MM.1S (cell line): Measurements from ENCODE around the gene SELENOW.

Experiments used
- DNase-seq: peaks from one replicate; pipeline ENCODE4 v3.0.0-alpha.2; 2015
- H2AFZ ChIP-seq: fragments of 300-600 bp; sonication (generic); 2 replicates; pipeline ENCODE4 v1.6.0; 2016; ENCODE audit warnings: antibody characterized with exemption, low read length
- H3F3A ChIP-seq: fragments of 300-600 bp; sonication (generic); 2 replicates; pipeline ENCODE4 v1.6.1; 2016; ENCODE audit warnings: mild to moderate bottlenecking, antibody characterized with exemption, low read length, moderate library complexity, mixed read lengths; ENCODE audit not compliant: insufficient read depth
- H3K27ac ChIP-seq: fragments of 300-600 bp; sonication (generic); 2 replicates; pipeline ENCODE4 v1.5.1; 2016; ENCODE audit warnings: mild to moderate bottlenecking, low read length
- H3K27me3 ChIP-seq: fragments of 300-600 bp; sonication (generic); replicated peaks from 2 replicates; pipeline ENCODE4 v1.6.0; 2016; ENCODE audit warnings: low read length; ENCODE audit not compliant: insufficient read depth
- H3K36me3 ChIP-seq: fragments of 300-600 bp; sonication (generic); replicated peaks from 2 replicates; pipeline ENCODE4 v1.6.1; 2016; ENCODE audit warnings: mild to moderate bottlenecking, low read length, mixed read lengths; ENCODE audit not compliant: insufficient read depth
- H3K4me1 ChIP-seq: fragments of 300-600 bp; sonication (generic); 2 replicates; pipeline ENCODE4 v1.6.1; 2016; ENCODE audit warnings: low read length, mixed read lengths
- H3K4me2 ChIP-seq: fragments of 300-600 bp; sonication (generic); 2 replicates; pipeline ENCODE4 v1.6.0; 2016; ENCODE audit warnings: low read depth, low read length
- H3K4me3 ChIP-seq: fragments of 300-600 bp; sonication (generic); 2 replicates; pipeline ENCODE4 v1.5.1; 2016; ENCODE audit warnings: low read length, mixed read lengths
- H3K79me2 ChIP-seq: fragments of 300-600 bp; sonication (generic); 2 replicates; pipeline ENCODE4 v1.6.1; 2016; ENCODE audit warnings: mixed run types, low read length, mixed read lengths
- H3K9ac ChIP-seq: fragments of 300-600 bp; sonication (generic); 2 replicates; pipeline ENCODE4 v1.6.1; 2016; ENCODE audit warnings: low read length, mixed read lengths
- H3K9me2 ChIP-seq: fragments of 300-600 bp; sonication (generic); replicated peaks from 2 replicates; pipeline ENCODE4 v1.6.1; 2016; ENCODE audit warnings: mild to moderate bottlenecking, low read length, mixed read lengths; ENCODE audit not compliant: insufficient read depth
- H3K9me3 ChIP-seq: fragments of 300-600 bp; sonication (generic); replicated peaks from 2 replicates; pipeline ENCODE4 v1.6.1; 2016; ENCODE audit warnings: mild to moderate bottlenecking, low read length, mixed read lengths; ENCODE audit not compliant: insufficient read depth
- H4K20me1 ChIP-seq: fragments of 300-600 bp; sonication (generic); 2 replicates; pipeline ENCODE4 v1.6.1; 2016; ENCODE audit warnings: mild to moderate bottlenecking, low read length, moderate library complexity, mixed read lengths; ENCODE audit not compliant: insufficient read depth
- EZH2 ChIP-seq: fragments of 300-600 bp; sonication (generic); optimal IDR thresholded peaks from 2 replicates; pipeline ENCODE3; 2017; ENCODE audit warnings: low read depth, mild to moderate bottlenecking, antibody characterized with exemption, low read length, mixed read lengths
- EZH2phosphoT487 ChIP-seq: fragments of 300-600 bp; sonication (generic); IDR thresholded peaks from 2 replicates; pipeline ENCODE4 v1.6.1; 2018; ENCODE audit warnings: antibody characterized with exemption, low read length
- TF ChIP-seq, protein P1 (sequence below): fragments of 300-600 bp; sonication (generic); IDR thresholded peaks from 2 replicates; pipeline ENCODE4 v1.5.1; 2016; ENCODE audit warnings: antibody characterized with exemption, low read length, mixed read lengths

Gene SELENOW

DNA sequence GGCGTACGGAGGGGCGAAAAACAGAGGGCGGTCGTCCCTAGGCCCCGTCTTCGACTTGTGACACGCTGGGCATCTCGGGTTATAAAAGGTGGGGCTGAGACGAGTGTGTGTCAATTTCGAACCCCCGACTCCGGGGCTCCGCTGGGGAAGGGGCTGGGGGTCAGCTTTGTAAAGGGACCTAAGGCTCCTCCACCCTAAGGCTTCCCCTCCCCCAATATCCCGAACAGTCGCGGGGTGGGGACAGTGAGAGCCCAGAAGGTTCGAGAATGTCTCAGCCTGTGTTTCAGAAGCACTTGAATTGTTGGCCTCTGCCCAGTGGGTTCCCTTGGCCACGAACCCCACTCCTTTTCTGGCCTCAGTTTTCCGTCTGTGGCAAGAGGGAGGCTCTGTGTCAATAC, 450 bp downstream of the SELENOW start:
- no peak for DNase-seq
- Histone ChIP-seq H3K27ac (no peak overlapping the region), H2AFZ (peak overlapping the region; percentile 94)

DNA sequence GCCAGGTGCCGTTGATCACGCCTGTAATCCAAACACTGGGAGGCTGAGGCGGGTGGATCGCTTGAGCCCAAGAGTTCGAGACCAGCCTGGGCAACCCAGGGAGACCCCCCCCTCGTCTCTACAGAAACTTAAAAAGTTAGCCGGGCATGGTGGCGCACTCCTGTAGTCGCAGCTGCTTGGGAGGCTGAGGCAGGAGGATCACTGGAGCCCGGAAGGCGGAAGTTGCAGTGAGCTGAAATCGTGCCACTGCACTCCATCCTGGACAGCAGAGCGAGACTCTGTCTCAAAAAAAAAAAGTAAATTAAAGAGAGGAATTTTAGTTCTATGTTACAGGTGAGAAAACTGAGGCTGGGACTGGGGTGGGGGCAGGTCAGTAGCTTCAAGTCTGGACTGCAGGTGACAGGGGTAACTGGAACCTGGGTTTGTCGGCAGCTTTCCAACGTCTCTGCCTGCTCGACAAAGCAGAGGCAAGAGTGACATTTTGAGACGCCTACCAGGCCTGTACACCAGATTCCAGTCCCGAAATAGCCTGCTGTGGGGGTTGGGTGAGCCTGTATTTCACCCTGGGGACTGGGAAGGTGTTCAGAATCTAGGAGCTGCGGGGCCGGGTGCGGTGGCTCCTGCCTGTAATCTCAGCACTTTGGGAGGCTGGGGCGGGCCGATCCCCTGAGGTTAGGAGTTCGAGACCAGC, 1.2 kb downstream of the SELENOW start:
- Histone ChIP-seq H3K9ac (no peak overlapping the region), H3K4me3 (0 out of 2 replicates have a peak overlapping the region, but pooled peaks have one; percentile 87), H3K27ac (no peak overlapping the region), H3K4me1 (no peaks in the 10 kb centered on the region), H2AFZ (no peak overlapping the region), H3K27me3 (0 out of 2 replicates have a peak, but pooled peaks cover 5% of the 10 kb centered on the region), H3K79me2 (peaks cover 11% of the 10 kb centered on the region), H3K36me3 (no peaks in the 10 kb centered on the region), H3F3A (no peaks in the 10 kb centered on the region), H3K9me2 (no peaks in the 10 kb centered on the region), H4K20me1 (no peaks in the 10 kb centered on the region), H3K4me2 (peak overlapping the region; percentile 84), H3K9me3 (no peaks in the 10 kb centered on the region)
- no peak for DNase-seq
- TF ChIP-seq EZH2phosphoT487 (no peak), EZH2 (no peak)
- TF ChIP-seq, protein P1, sequence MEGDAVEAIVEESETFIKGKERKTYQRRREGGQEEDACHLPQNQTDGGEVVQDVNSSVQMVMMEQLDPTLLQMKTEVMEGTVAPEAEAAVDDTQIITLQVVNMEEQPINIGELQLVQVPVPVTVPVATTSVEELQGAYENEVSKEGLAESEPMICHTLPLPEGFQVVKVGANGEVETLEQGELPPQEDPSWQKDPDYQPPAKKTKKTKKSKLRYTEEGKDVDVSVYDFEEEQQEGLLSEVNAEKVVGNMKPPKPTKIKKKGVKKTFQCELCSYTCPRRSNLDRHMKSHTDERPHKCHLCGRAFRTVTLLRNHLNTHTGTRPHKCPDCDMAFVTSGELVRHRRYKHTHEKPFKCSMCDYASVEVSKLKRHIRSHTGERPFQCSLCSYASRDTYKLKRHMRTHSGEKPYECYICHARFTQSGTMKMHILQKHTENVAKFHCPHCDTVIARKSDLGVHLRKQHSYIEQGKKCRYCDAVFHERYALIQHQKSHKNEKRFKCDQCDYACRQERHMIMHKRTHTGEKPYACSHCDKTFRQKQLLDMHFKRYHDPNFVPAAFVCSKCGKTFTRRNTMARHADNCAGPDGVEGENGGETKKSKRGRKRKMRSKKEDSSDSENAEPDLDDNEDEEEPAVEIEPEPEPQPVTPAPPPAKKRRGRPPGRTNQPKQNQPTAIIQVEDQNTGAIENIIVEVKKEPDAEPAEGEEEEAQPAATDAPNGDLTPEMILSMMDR = no peak

More for the DNA sequence above, 450 bp downstream of the SELENOW start:
- Histone ChIP-seq H3F3A (no peaks in the 10 kb centered on the region), H3K9ac (peak overlapping the region; percentile 93; the same call in 1 of the 2 replicates), H3K4me1 (no peaks in the 10 kb centered on the region), H3K4me2 (peak overlapping the region; percentile 84), H3K9me3 (no peaks in the 10 kb centered on the region), H3K9me2 (no peaks in the 10 kb centered on the region), H3K36me3 (no peaks in the 10 kb centered on the region), H3K4me3 (peak overlapping the region; percentile 87), H3K27me3 (peaks cover 8% of the 10 kb centered on the region), H3K79me2 (peaks cover 11% of the 10 kb centered on the region), H4K20me1 (no peaks in the 10 kb centered on the region)
- TF ChIP-seq EZH2 (no peak), EZH2phosphoT487 (no peak)
- TF ChIP-seq, protein P1 = no peak

DNA sequence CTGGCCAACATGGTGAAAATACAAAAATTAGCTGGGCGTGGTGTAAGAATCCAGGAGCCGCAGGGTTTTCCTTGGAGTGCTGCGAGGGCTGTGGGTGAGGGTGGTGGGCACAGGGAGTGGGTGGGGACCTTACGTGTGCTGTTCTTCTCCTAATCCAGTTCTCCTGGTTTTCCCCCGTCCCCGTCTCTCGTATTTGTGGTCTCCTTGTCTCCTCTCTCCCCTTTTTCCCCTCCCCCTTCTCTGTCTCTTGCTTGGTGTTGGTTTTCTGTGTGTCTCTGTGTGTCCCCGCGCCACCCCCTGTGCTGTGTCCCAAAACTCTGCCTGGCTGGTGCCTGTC, 1.7 kb downstream of the SELENOW start:
- Histone ChIP-seq H3K36me3 (no peaks in the 10 kb centered on the region), H3K9me2 (no peaks in the 10 kb centered on the region), H4K20me1 (no peaks in the 10 kb centered on the region), H3K27ac (no peak overlapping the region), H3K4me3 (no peak overlapping the region), H3K4me2 (no peak overlapping the region), H3F3A (no peaks in the 10 kb centered on the region), H3K9ac (no peak overlapping the region), H2AFZ (no peak overlapping the region), H3K9me3 (no peaks in the 10 kb centered on the region), H3K4me1 (no peaks in the 10 kb centered on the region), H3K27me3 (0 out of 2 replicates have a peak, but pooled peaks cover 5% of the 10 kb centered on the region), H3K79me2 (peaks cover 11% of the 10 kb centered on the region)
- DNase-seq = no peak
- TF ChIP-seq EZH2phosphoT487 = no peak
- TF ChIP-seq, protein P1 = no peak
- no peak for TF ChIP-seq EZH2
